Neuronal stem cell (in vitro differentiated cells): ENCODE data around the gene GSTM3.

Source experiments
- DNase-seq: peaks from one replicate; pipeline ENCODE4 v3.0.0-alpha.2; 2013; ENCODE audit warnings: low spot score
- H2AFZ ChIP-seq: one replicate; pipeline ENCODE4 v1.6.1; 2013; ENCODE audit warnings: mild to moderate bottlenecking, low read length, inconsistent platforms
- H2AK5ac ChIP-seq: 2 replicates; pipeline ENCODE4 v1.6.1; 2013; ENCODE audit warnings: low read depth, mild to moderate bottlenecking, inconsistent platforms, low read length, moderate library complexity, mixed read lengths
- H2BK120ac ChIP-seq: 2 replicates; pipeline ENCODE4 v1.6.1; 2013; ENCODE audit warnings: low read depth, mild to moderate bottlenecking, inconsistent platforms, low read length, moderate library complexity, mixed read lengths
- H2BK12ac ChIP-seq: one replicate; pipeline ENCODE4 v1.6.1; 2013; ENCODE audit warnings: low read length, inconsistent platforms
- H2BK15ac ChIP-seq: 2 replicates; pipeline ENCODE4 v1.6.1; 2013; ENCODE audit warnings: mild to moderate bottlenecking, low read length, inconsistent platforms, mixed read lengths
- H2BK5ac ChIP-seq: one replicate; pipeline ENCODE4 v1.6.1; 2013; ENCODE audit warnings: inconsistent platforms, mild to moderate bottlenecking, low read length, moderate library complexity
- H3K14ac ChIP-seq: one replicate; pipeline ENCODE4 v1.6.1; 2013; ENCODE audit warnings: low read length, inconsistent platforms
- H3K18ac ChIP-seq: 2 replicates; pipeline ENCODE4 v1.6.1; 2013; ENCODE audit warnings: low read length, inconsistent platforms
- H3K23ac ChIP-seq: 2 replicates; pipeline ENCODE4 v1.6.1; 2013; ENCODE audit warnings: low read depth, mild to moderate bottlenecking, mixed read lengths, low read length, inconsistent platforms; ENCODE audit not compliant: poor library complexity
- H3K27ac ChIP-seq: replicated peaks from 3 replicates; pipeline ENCODE4 v1.5.1; 2013; ENCODE audit warnings: low read length, inconsistent platforms
- H3K27me3 ChIP-seq, 3 experiments: 2 replicates each; pipeline ENCODE4 v1.6.1; 2013; ENCODE audit warnings: low read length in 3 of 3, mild to moderate bottlenecking in 2 of 3, inconsistent platforms in 1 of 3, low read depth in 1 of 3, mixed read lengths in 1 of 3, moderate library complexity in 1 of 3; ENCODE audit not compliant: control insufficient read depth in 3 of 3, insufficient read depth in 3 of 3
- H3K36me3 ChIP-seq, 2 donors: replicated peaks in 1 of 2; 2 replicates each; pipeline ENCODE4 v1.6.1; 2013; ENCODE audit warnings: low read length in 2 of 2; ENCODE audit not compliant: control insufficient read depth in 2 of 2, insufficient read depth in 2 of 2
- H3K4ac ChIP-seq: 2 replicates; pipeline ENCODE4 v1.6.1; 2013; ENCODE audit warnings: inconsistent platforms, mild to moderate bottlenecking, low read length, moderate library complexity
- H3K4me1 ChIP-seq, 2 donors: 1 replicate in 1 of 2; 2 replicates in 1 of 2; pipeline ENCODE4 v1.6.1; 2013; ENCODE audit warnings: low read length in 2 of 2, low read depth in 1 of 2; ENCODE audit not compliant: control insufficient read depth in 2 of 2, insufficient read depth in 1 of 2
- H3K4me2 ChIP-seq: one replicate; pipeline ENCODE4 v1.6.1; 2013; ENCODE audit warnings: mild to moderate bottlenecking, low read length, inconsistent platforms; ENCODE audit not compliant: insufficient read depth, poor library complexity, severe bottlenecking
- H3K4me3 ChIP-seq, 2 donors: 2 replicates each; pipeline ENCODE4 v1.5.1; 2013; ENCODE audit warnings: low read length in 2 of 2, mild to moderate bottlenecking in 2 of 2, inconsistent platforms in 1 of 2, moderate library complexity in 1 of 2
- H3K79me1 ChIP-seq: one replicate; pipeline ENCODE4 v1.6.1; 2013; ENCODE audit warnings: low read depth, mild to moderate bottlenecking, inconsistent platforms, low read length, moderate library complexity
- H3K9ac ChIP-seq: one replicate; pipeline ENCODE4 v1.6.1; 2013; ENCODE audit warnings: mild to moderate bottlenecking, low read depth, low read length, inconsistent platforms; ENCODE audit not compliant: poor library complexity
- H3K9me3 ChIP-seq, 2 donors: replicated peaks in 1 of 2; 2 replicates each; pipeline versions ENCODE3 to v1.6.1; 2013; ENCODE audit warnings: low read length in 2 of 2, mild to moderate bottlenecking in 2 of 2, inconsistent platforms in 1 of 2, low read depth in 1 of 2, mixed read lengths in 1 of 2, moderate library complexity in 1 of 2; ENCODE audit not compliant: control insufficient read depth in 2 of 2, insufficient read depth in 1 of 2
- H4K8ac ChIP-seq: one replicate; pipeline ENCODE4 v1.6.1; 2013; ENCODE audit warnings: low read depth, mild to moderate bottlenecking, inconsistent platforms, low read length, moderate library complexity
- H4K91ac ChIP-seq: one replicate; pipeline ENCODE4 v1.6.1; 2013; ENCODE audit warnings: low read length, low read depth, mild to moderate bottlenecking, inconsistent platforms; ENCODE audit not compliant: poor library complexity
- WGBS, 2 donors: extraction: QIAGEN DNeasy Blood & Tissue Kit; methylation state at CpG; one replicate each; pipeline ENCODE4 v1.1.7; 2013; ENCODE audit warnings: missing lambda C conversion rate in 2 of 2, mixed read lengths in 1 of 2; ENCODE audit not compliant: insufficient read length in 2 of 2, insufficient replicate concordance in 1 of 2; ENCODE audit errors: extremely low coverage in 2 of 2; 5-methylcytosine and 5-hydroxymethylcytosine counted together

GSTM3 gene

GRCh38 chr1:109761227-109762038, 20.6 kb upstream of the GSTM3 start:
- Histone ChIP-seq H3K4me2 (no peak overlapping the region), H3K14ac (no peak overlapping the region), H2AK5ac (peak overlapping the region; percentile 67), H4K8ac (no peak overlapping the region), H3K36me3 (no peaks in the 10 kb centered on the region), H3K4me3 (no peak overlapping the region), H3K4ac (no peak overlapping the region), H2BK120ac (no peak overlapping the region), H2AFZ (no peak overlapping the region), H3K27me3 (peaks cover 0 to 26% (median 0%) of the 10 kb centered on the region in 3 experiments), H3K79me1 (no peaks in the 10 kb centered on the region), H3K27ac (no peak overlapping the region), H2BK15ac (peak overlapping the region; percentile 62), H2BK5ac (peak overlapping the region; percentile 90), H3K23ac (peak overlapping the region; percentile 67), H3K4me1 (peaks cover 0 to 7% of the 10 kb centered on the region in 2 donors), H3K9me3 (no peaks in the 10 kb centered on the region), H3K9ac (no peak overlapping the region), H3K18ac (peak overlapping the region; percentile 81), H4K91ac (no peak overlapping the region), H2BK12ac (no peak overlapping the region)
- DNase-seq: no peak
- no CpG with 5 or more reads among the region's 14 CpGs for WGBS, 2 donors

GRCh38 chr1:109760581-109761226, 19.9 kb upstream of the GSTM3 start:
- DNase-seq: no peak
- no CpG with 5 or more reads among the region's 7 CpGs for WGBS, 2 donors

GRCh38 chr1:109759513-109760334, 18.9 kb upstream of the GSTM3 start:
- no peak for DNase-seq
- H2BK12ac ChIP-seq: peak overlapping the region; percentile 65

More at GRCh38 chr1:109760581-109761226, 19.9 kb upstream of the GSTM3 start:
- no peak overlapping the region for H2BK120ac ChIP-seq
- peak overlapping the region; percentile 91 for H2BK12ac ChIP-seq
- H4K91ac ChIP-seq: no peak overlapping the region
- H3K14ac ChIP-seq: no peak overlapping the region
- no peaks in the 10 kb centered on the region for H3K9me3 ChIP-seq
- H3K9ac ChIP-seq: peak overlapping the region; percentile 54
- no peak overlapping the region for H2AFZ ChIP-seq
- no peak overlapping the region for H3K4me2 ChIP-seq
- H3K4me3 ChIP-seq: no peak overlapping the region
- peak overlapping the region; percentile 67 for H2AK5ac ChIP-seq
- H3K18ac ChIP-seq: peak overlapping the region; percentile 81
- H3K4ac ChIP-seq: peak overlapping the region; percentile 91
- H3K27ac ChIP-seq: no peak overlapping the region
- H3K4me1 ChIP-seq: peaks cover 0 to 7% of the 10 kb centered on the region in 2 donors
- H4K8ac ChIP-seq: no peak overlapping the region
- peak overlapping the region; percentile 67 for H3K23ac ChIP-seq
- H2BK5ac ChIP-seq: peak overlapping the region; percentile 90
- H3K27me3 ChIP-seq: peaks cover 0 to 19% (median 0%) of the 10 kb centered on the region in 3 experiments
- H3K79me1 ChIP-seq: no peaks in the 10 kb centered on the region
- H2BK15ac ChIP-seq: peak overlapping the region; percentile 62
- no peaks in the 10 kb centered on the region for H3K36me3 ChIP-seq

More at GRCh38 chr1:109759513-109760334, 18.9 kb upstream of the GSTM3 start:
- Histone ChIP-seq H3K4me1 (peaks cover 0 to 7% of the 10 kb centered on the region in 2 donors), H4K91ac (no peak overlapping the region), H3K9ac (no peak overlapping the region), H2BK5ac (no peak overlapping the region), H3K9me3 (no peaks in the 10 kb centered on the region), H3K36me3 (no peaks in the 10 kb centered on the region), H3K27ac (no peak overlapping the region), H3K14ac (no peak overlapping the region), H3K27me3 (peaks cover 0 to 18% (median 0%) of the 10 kb centered on the region in 3 experiments), H4K8ac (no peak overlapping the region), H3K4ac (no peak overlapping the region), H2AFZ (no peak overlapping the region), H3K18ac (peak overlapping the region; percentile 60), H2BK120ac (no peak overlapping the region), H3K4me2 (no peak overlapping the region), H3K4me3 (no peak overlapping the region), H3K23ac (no peak overlapping the region), H2AK5ac (peak overlapping the region; percentile 6), H3K79me1 (no peaks in the 10 kb centered on the region), H2BK15ac (no peak overlapping the region)
- WGBS, 2 donors: no CpG with 5 or more reads among the region's 11 CpGs
